ENCODE data around the gene RASA2. TPM values are rescaled to one million over a fixed set of nuclear protein-coding genes. Genes with fewer than 3 reads are reported as not detected.

RASA2 gene
- total and polyA plus RNA-seq, 9 of the 15 experiments (the other 6 are each of a cell fraction or from before 2014, with no cell fraction given), result 2.0 to 12.8 (median 9.5) TPM

DNA sequence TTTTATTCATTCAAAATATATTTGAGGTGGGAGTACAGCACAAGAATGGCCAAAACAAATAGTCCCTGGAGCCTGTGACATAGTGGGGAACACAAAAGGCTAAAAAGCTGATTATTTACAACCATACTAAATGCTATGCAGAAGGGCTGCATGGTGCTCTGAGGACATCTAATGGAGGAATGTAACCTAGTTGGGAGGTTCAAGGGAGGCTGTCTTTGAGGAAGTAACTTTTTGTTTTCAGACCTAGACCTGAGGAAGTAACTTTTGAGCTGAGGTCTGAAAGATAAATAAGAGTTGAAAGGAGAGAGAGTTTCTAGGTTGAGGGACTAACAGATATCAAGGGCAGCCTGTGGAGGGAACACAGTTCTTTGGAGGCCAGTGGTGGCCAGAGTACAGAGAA is 34.8 kb upstream of the RASA2 start (continued):
- TF ChIP-seq ZBTB1 (CRISPR knock-in tag; IDR thresholded peaks at IDR 0.05; ENCODE audit: borderline replicate concordance, low read depth), result no peak
- TF ChIP-seq, protein P1, sequence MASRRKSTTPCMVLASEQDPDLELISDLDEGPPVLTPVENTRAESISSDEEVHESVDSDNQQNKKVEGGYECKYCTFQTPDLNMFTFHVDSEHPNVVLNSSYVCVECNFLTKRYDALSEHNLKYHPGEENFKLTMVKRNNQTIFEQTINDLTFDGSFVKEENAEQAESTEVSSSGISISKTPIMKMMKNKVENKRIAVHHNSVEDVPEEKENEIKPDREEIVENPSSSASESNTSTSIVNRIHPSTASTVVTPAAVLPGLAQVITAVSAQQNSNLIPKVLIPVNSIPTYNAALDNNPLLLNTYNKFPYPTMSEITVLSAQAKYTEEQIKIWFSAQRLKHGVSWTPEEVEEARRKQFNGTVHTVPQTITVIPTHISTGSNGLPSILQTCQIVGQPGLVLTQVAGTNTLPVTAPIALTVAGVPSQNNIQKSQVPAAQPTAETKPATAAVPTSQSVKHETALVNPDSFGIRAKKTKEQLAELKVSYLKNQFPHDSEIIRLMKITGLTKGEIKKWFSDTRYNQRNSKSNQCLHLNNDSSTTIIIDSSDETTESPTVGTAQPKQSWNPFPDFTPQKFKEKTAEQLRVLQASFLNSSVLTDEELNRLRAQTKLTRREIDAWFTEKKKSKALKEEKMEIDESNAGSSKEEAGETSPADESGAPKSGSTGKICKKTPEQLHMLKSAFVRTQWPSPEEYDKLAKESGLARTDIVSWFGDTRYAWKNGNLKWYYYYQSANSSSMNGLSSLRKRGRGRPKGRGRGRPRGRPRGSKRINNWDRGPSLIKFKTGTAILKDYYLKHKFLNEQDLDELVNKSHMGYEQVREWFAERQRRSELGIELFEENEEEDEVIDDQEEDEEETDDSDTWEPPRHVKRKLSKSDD (conservative IDR thresholded peaks at IDR 0.05; ENCODE audit: low read length), result no peak
- TF ChIP-seq CTBP1 (IDR thresholded peaks at IDR 0.05; ENCODE audit: borderline replicate concordance), result peak; percentile 41; the same call in 1 of the 2 replicates
- TF ChIP-seq, protein P2, sequence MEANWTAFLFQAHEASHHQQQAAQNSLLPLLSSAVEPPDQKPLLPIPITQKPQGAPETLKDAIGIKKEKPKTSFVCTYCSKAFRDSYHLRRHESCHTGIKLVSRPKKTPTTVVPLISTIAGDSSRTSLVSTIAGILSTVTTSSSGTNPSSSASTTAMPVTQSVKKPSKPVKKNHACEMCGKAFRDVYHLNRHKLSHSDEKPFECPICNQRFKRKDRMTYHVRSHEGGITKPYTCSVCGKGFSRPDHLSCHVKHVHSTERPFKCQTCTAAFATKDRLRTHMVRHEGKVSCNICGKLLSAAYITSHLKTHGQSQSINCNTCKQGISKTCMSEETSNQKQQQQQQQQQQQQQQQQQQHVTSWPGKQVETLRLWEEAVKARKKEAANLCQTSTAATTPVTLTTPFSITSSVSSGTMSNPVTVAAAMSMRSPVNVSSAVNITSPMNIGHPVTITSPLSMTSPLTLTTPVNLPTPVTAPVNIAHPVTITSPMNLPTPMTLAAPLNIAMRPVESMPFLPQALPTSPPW (CRISPR knock-in tag; IDR thresholded peaks at IDR 0.05), result peak; percentile 30; the same call in 1 of the 2 replicates
- TF ChIP-seq FOXM1 (IDR thresholded peaks at IDR 0.05; ENCODE audit: low read depth), result no peak
- TF ChIP-seq FOXM1 (CRISPR knock-in tag; IDR thresholded peaks at IDR 0.05; ENCODE audit: low read depth), result no peak
- peak; percentile 18 to 35; a peak in 1 of 4 replicates for TF ChIP-seq TEAD1 (CRISPR knock-in tag; IDR thresholded peaks at IDR 0.05)
- TF ChIP-seq, protein P3, sequence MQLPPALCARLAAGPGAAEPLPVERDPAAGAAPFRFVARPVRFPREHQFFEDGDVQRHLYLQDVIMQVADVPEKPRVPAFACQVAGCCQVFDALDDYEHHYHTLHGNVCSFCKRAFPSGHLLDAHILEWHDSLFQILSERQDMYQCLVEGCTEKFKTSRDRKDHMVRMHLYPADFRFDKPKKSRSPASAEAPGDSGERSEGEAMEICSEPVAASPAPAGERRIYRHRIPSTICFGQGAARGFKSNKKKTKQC (CRISPR knock-in tag; IDR thresholded peaks at IDR 0.05), result no peak
- TF ChIP-seq, protein P4, sequence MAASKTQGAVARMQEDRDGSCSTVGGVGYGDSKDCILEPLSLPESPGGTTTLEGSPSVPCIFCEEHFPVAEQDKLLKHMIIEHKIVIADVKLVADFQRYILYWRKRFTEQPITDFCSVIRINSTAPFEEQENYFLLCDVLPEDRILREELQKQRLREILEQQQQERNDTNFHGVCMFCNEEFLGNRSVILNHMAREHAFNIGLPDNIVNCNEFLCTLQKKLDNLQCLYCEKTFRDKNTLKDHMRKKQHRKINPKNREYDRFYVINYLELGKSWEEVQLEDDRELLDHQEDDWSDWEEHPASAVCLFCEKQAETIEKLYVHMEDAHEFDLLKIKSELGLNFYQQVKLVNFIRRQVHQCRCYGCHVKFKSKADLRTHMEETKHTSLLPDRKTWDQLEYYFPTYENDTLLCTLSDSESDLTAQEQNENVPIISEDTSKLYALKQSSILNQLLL (CRISPR knock-in tag; IDR thresholded peaks at IDR 0.05; ENCODE audit: borderline replicate concordance), result no peak
- TF ChIP-seq MYBL2 (IDR thresholded peaks at IDR 0.05; ENCODE audit: low read depth), result no peak
- no peak for TF ChIP-seq MYBL2 (CRISPR knock-in tag; IDR thresholded peaks at IDR 0.05; ENCODE audit: borderline replicate concordance)
- TF ChIP-seq, protein P5, sequence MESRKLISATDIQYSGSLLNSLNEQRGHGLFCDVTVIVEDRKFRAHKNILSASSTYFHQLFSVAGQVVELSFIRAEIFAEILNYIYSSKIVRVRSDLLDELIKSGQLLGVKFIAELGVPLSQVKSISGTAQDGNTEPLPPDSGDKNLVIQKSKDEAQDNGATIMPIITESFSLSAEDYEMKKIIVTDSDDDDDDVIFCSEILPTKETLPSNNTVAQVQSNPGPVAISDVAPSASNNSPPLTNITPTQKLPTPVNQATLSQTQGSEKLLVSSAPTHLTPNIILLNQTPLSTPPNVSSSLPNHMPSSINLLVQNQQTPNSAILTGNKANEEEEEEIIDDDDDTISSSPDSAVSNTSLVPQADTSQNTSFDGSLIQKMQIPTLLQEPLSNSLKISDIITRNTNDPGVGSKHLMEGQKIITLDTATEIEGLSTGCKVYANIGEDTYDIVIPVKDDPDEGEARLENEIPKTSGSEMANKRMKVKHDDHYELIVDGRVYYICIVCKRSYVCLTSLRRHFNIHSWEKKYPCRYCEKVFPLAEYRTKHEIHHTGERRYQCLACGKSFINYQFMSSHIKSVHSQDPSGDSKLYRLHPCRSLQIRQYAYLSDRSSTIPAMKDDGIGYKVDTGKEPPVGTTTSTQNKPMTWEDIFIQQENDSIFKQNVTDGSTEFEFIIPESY (CRISPR knock-in tag; IDR thresholded peaks at IDR 0.05), result no peak
- TF ChIP-seq ZNF24 (IDR thresholded peaks at IDR 0.05), result peak; percentile 18; the same call in 1 of the 2 replicates
- TF ChIP-seq, protein P6, sequence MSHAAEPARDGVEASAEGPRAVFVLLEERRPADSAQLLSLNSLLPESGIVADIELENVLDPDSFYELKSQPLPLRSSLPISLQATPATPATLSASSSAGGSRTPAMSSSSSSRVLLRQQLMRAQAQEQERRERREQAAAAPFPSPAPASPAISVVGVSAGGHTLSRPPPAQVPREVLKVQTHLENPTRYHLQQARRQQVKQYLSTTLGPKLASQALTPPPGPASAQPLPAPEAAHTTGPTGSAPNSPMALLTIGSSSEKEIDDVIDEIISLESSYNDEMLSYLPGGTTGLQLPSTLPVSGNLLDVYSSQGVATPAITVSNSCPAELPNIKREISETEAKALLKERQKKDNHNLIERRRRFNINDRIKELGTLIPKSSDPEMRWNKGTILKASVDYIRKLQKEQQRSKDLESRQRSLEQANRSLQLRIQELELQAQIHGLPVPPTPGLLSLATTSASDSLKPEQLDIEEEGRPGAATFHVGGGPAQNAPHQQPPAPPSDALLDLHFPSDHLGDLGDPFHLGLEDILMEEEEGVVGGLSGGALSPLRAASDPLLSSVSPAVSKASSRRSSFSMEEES (CRISPR knock-in tag; IDR thresholded peaks at IDR 0.05), result no peak
- no peak for TF ChIP-seq OTX1 (CRISPR knock-in tag; IDR thresholded peaks at IDR 0.05)
- TF ChIP-seq NFXL1 (CRISPR knock-in tag; IDR thresholded peaks at IDR 0.05), result no peak
- TF ChIP-seq ZNF133 (CRISPR knock-in tag; IDR thresholded peaks at IDR 0.05), result no peak
- TF ChIP-seq CCAR2 (IDR thresholded peaks at IDR 0.05; ENCODE audit: low read depth, low read length), result no peak
- TF ChIP-seq ZNF23 (CRISPR knock-in tag; IDR thresholded peaks at IDR 0.05), result no peak

Measured in K562 (cell line).